Peyer's patch (tissue), 4 donors: ENCODE data around the gene MRPL24.

Experiments
- CTCF ChIP-seq, 6 experiments: fragments of 450-650 bp in 4 of 6; fragments of 200-600 bp in 2 of 6; sonication (generic) in 1 of 6; IDR thresholded peaks; one replicate each; pipeline ENCODE4 v1.5.1; 2017 to 2019; ENCODE audit warnings: antibody characterized with exemption in 6 of 6, mild to moderate bottlenecking in 3 of 6, moderate library complexity in 1 of 6
- POLR2A ChIP-seq, 2 donors: fragments of 450-650 bp; IDR thresholded peaks; one replicate each; pipeline ENCODE4 v1.5.1; 2017; ENCODE audit warnings: antibody characterized with exemption in 2 of 2, mild to moderate bottlenecking in 2 of 2, moderate library complexity in 2 of 2

DNA sequence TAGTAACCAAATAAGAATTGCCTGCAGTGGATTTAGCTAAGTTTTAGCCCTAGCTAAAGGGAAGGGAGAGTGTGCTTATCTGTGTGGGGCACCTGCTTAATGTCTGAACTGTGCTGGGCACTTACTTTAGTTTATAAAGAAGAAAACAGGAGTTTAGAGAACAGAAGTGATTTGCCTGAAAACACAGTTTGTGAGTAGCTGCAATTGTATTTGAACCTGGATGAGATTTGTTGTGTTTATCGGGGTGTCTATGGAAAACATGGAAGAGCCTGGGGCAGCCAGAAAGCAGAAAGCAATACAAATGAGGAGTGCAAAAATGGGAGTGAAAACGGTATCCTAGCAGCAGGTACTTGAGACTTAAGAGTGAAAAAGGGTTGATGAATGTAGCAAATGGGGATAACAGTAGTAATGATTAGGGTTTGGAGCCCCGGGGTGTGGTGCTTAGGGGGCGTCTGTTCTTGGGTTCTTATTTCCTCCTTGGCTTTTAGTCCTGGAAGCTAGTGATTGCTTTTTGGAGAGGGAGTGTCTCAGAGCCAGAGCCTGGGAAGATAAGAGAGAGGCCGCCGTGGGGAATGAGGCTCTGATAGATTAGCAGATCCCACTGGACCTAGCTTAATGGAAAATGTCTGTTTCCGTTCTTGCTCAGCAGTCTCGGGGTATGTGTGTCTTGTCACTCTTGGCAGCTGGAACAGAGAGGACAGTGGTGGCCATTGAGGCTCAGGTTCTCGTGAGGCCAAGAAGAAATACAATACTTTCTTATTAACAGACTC is 32.0 kb upstream of the MRPL24 start:
- no peak for TF ChIP-seq CTCF (IDR thresholded peaks at IDR 0.05)
- TF ChIP-seq POLR2A (IDR thresholded peaks at IDR 0.05): no peak
